Measurements from ENCODE around the gene BICDL2. TPM values are rescaled to one million over a fixed set of nuclear protein-coding genes. Genes with fewer than 3 reads are reported as not detected.

BICDL2 gene
- total RNA-seq, 1 experiment from 2014 or later = 0.36 TPM

DNA sequence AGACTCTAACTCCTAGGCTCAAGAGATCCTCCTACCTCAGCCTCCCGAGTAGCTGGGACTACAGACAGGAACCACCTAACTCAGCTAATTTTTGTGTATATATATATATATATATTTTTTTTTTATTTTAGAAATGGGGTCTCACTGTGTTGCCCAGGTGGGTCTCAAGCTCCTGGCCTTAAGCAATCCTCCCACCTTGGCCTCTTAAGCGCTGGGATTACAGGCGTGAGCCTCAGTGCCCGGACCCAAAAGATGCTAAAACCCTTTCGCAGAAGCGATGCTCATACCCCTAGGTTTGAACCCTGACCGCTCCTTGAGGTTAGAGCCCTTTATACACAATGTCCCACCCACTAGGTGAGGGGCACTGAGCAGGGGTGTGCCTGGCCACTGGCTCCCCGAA, 26.2 kb downstream of the BICDL2 start:
- no peak for DNase-seq (ENCODE audit: low read depth)

DNA sequence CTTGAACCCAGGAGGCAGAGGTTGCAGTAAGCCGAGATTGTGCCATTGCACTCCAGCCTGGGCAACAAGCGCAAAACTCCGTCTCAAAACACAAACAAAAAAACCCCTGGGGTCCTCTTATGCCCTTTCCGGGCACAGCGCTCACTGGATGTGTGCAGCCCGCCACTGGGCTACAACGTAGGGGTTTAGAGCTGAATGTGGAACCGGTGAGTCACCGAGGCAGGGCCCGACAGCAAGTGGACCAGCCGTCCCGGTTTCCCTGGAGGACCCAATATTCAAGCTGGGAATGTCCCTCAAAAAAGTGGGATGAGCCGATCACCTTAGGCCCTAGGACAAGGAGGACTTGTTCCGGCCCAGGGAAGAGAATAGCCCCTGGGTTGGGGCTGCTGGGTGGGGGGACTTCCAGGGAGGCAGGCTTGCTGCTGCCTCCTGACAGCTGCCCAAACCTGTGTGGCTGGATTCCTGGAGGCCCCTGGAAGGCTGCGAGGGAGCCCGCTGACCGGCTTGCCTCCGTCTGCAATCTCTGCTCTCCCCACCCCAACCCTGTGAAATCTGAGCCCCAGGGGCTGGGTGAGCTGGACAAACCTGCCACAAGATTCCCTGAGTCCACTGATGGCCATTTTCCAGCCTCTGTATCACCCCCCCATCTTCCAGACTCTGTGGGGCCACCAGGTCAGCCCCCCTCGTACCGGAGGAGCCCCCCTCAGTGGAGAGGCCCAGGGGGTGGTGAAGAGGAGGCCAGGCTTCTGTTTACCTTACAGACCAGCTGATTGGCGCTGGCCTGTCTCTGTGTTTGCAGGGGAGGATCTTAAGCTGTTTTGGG, 27.0 kb downstream of the BICDL2 start:
- DNase-seq (ENCODE audit: low read depth) = no peak

DNA sequence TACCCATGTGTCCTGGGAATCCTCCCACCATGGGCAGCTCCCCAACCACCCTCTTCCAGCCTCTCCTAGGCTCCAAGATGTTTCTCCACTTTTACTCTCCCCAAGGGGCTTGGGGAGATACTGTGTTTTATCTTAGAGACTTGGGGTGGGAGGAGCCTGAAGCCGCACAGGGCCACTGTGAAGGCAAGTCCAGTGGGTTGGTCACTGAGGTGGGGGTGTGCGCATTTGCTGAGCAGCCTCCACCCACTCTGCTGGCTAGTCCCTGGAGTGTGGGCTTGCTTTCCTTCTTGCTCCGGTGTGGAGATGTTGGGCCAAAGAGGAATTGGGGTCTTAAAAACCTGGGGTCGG, 28.1 kb downstream of the BICDL2 start:
- no peak for DNase-seq (ENCODE audit: low read depth)

DNA sequence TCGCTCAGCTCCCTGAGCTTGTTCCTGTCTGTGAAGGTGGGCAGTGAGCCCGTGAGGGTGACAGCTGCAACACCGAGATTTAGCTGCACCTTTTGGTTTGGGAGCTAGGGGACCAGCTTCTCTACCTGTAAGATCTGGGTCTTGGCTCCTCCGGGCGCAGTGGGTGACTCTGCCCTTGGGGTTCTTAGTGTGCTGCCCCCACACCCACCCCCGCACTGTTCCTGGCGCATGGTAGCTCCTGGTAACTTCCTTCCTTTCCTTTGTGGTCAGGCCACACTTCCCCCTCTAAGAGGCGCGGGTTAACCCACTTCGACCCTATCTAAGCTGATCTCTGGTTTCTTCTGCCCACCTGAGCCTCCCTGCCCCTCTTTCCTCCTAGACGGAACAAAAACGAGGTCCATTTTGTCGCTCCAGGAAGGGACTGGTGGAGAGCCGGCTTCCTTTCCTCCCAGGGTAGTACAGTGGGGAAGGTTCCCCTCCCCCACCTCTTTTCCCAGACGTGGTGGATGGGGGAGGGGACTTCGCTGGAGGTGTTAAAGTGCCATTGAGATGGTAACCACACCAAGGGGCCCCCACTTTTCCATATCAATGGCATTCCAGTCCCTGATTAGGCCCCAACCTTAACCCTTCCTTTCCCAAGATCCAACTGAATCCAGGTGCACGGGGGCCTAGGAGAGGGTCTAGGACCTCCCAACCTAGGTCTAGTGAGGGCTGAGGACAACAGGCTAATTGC, 28.6 kb downstream of the BICDL2 start:
- no peak for DNase-seq (ENCODE audit: low read depth)

DNA sequence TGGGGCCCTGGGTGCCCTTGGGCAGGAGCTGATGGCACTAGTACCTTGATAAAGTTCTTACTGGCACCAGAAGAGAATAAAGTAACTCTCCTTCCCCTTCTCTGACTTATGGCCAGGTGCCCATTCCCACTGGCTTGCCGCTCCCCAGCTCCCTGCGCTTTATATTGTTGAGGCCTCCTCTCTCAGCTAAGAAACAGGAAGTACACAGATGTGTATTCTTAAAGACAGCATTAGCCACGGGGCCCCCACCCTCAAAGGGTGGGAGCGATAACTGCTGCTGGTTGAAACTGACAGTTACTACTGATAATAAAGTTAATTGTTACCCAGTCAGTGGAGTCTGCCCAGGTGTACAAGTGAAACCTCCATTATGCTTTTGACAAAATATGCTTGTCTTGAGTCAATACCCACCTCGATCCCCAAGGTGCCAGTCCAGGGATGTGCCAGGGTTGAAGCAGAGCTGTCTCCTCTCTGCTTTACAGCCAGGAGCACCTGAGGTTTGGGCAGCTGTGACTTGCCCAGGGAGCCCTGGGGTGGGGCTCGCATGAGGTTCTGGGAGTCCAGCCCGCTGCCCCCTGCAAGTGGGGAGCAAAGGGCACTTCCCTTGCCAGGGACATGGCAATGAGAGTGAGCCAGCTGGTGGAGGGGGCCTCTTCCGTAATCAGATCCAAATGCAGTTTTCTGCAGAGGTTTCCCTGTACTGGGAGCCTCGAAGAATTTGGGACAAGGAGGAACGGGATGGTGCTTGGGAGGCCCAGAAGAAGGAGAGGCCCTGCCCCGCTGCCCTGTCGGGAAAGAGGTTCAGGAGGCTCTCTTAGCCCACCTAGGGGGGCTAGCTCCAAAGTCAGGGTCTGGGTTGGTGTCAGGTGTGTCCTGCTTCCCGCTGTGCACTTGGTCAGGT, 29.4 kb downstream of the BICDL2 start:
- DNase-seq (ENCODE audit: low read depth) = no peak

DNA sequence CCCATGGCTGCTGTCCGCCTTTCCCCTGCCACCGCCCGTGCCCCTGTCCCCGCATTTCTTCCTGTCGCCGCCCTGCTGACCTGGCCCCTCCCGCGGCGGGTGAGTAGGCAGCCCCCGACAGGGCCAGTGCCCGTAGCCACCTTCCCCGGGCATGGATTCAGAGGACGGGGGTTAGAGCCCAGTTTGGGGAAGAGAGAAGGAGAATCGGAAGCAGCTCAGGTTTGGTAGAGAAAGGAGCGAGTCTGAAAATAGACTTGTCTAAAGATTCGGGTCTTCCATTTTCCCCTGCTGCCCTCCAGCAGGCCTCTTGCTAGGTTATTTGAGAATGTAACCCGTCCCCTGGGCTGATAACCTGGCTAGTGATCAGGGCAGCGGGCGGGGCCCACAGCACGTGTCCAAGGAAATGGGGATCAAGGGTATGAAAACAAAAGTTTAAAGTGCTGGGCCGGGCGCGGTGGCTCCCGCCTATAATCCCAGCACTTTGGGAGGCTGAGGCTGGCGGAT, 31.9 kb downstream of the BICDL2 start:
- DNase-seq (ENCODE audit: low read depth) = no peak

DNA sequence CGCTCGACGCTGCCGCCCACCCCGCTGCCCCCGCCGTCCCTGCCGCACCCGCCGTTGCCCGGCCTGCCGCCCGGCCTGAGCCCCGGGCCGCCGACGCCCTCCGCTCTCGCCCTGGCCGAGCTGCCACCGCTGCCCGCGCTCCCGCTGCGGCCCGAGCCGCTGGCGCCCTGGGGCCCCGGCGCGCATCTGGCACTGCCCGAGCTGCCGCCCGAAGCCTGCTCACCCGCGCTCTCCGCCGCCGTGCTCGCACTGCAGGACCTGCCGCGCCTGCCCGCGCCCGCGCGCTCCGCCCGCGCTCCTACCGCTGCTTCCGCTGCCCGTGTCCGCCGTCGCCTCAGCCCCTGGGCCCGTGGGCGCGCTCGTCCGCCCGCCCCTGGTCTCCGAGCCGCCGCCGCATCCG, 32.4 kb downstream of the BICDL2 start:
- no peak for DNase-seq (ENCODE audit: low read depth)

DNA sequence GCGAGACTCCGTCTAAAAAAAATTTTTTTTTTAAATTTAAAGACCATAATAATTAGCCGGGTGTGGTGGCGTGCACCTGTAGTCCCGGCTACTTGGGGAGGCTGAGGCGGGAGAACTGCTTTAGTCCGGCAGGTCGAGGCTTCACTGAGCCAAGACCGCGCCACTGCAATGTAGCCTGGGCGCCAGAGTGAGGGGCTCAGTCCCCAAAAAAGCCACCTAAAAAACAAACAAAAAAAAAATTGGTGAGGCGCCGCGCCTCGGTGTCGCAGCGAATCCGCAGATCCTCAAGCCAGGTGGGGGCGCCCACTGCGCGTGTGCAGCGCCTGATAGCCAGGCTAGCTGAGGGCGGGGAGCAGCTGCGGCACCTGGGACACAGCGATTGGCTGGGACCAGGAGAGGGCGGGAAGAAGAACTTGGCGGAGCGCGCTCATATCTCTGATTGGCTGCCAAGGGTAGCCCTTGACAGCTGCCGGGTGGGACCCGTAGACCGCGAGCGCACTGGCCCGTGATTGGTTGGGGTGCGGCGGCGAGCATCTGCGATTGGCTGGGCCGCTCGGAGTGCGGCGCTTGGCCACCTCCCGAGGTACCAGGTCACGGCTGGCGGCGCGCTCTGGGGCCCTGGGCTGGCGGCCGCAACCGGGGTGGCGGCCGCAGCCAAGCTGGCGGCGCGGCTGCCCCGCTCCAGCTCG, 33.0 kb downstream of the BICDL2 start:
- DNase-seq (ENCODE audit: low read depth) = peak; percentile 97

DNA sequence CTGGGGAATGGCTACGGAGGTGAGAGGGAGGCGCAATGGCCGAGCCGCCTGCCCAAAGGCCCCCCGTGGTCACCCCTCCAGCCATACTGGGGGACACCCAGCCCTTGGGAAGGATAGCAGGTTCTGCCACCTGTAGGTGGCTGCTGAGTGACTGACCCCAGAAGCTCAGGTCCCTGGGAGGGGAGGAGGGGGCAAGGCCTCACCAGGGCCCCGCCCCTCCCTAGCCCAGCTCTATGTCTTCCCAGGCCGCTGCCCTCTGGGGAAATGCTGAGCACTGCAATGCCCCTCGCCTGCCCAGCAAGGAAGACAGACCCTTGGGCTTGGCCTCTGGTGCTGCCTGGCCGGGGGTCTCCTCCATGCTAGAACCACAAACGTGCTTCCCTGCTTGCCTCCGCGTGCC, 35.4 kb downstream of the BICDL2 start:
- no peak for DNase-seq (ENCODE audit: low read depth)

DNA sequence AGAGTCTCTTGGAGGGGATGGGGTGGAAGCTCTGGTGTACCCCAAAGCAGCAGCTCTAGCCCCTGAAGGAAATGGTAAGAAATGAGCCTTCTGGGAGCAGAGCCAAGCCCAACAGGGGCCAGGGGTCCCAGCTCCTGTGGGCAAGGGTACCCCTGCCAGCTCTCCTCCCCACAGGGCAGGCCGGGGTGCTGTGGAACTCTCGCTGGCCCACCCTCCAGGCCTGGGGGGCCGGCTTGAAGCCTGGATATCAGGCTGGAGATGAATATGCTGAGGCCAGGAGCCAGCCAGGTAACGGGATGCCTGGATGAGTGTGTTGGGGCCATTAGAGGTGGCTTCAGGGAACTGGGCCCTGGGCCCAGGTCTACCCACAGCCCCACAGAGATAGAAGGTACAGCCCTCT, 36.2 kb downstream of the BICDL2 start:
- no peak for DNase-seq (ENCODE audit: low read depth)

DNA sequence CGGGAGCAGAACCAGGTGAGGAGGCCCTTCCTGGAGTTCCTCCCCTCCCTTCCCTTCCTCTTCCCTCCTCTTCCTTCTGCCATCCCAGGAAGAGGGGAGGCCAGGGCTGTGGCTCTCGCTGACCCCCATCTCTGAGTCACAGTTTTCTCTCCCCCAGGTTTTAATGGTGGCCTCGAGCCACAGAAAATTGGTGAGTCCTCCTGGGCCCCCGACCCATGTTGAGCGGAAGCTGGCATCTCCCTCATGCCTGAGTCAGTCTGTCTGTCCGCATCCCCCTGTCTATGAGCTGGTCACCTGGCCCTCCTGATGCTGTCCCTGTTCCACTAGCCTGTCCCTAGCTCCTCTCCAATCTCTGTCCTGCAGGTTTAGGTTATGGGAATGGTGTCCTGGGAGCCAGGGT, 36.8 kb downstream of the BICDL2 start:
- no peak for DNase-seq (ENCODE audit: low read depth)

DNA sequence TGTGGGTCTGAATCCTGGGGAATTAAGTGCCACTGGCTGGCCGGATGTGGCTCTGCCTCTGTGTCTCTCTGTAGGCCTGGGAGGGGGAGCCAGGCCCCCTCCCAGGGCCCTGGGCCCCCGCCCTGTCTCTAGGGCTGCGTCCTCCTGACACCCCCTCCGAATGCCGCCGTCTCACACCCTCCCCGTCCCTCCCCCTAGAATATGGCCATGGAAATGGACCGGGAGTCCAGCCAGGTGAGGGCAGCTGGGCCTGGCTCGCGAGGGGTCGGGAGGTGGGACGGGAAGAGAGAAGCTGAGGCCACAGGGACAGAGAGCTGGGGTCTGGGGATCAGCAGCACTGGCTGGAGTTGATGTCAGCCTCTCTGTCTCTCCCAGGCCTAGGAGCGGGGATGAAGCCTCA, 40.4 kb downstream of the BICDL2 start:
- DNase-seq (ENCODE audit: low read depth) = no peak

DNA sequence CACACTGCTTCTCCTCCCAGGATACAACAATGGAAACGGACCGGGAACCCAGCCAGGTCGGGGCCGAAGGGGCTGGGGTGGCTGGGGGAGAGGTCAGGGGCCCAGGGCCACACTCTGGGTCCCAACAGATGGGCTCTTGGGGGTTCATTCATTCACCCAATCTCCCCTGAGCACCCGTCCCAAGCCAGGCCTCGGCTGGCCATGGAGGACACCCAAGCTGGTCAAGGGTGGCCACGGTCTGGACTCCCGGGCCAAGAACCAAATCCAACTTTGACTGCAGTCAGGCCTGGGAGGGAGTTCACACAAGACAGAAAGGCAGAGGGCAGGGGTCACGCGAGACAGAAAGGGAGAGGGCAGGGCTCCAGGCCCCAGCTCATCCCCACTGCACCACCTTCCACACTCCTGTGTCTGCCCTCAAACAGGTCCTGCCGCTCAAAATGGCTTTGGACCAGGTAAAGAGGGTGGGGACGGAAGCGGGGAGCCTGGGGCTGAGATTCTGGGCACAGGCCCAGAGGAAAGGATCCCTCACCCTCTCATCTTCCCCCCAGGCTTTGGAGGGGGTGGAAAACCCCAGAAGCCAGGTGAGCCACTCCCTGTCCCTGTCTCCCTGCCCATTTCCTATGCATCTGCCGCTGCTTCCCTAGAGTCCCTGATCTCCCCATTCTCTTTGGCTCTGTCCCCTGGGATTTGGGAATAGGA, 44.2 kb downstream of the BICDL2 start:
- no peak for DNase-seq (ENCODE audit: low read depth)

DNA sequence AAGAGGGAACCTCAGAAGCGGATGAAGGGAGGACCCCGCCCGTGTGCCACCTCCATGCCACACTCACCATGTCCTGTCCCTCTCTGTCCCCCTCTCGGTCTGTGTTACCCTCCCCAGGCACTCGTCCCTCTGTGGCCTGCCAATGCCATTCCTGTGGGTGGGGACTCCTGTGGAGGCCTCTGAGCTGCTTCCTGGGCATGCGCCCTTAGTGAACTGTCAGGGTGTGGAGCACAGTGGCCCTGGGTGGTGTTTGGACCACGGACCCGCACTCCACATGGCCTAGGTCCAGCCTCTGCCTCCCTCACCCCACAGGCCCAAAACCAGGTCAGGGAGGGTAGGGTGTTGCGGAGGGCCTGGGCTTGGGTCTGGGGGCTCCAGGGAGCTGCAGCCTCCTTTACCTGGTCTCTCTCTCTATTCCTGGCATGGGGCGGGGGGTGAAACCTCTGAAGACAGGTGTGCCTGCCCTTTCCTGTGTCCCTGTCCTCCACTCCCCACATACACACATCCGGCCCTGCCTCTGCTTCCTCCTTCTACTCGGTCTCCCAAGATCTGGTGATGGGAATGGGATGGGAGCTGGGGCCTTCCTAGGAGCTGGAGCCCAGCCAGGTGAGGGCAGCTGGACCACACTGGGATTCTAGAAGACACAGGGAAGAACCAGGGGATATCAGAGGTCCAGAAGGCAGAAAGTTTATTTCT, 45.0 kb downstream of the BICDL2 start:
- no peak for DNase-seq (ENCODE audit: low read depth)

DNA sequence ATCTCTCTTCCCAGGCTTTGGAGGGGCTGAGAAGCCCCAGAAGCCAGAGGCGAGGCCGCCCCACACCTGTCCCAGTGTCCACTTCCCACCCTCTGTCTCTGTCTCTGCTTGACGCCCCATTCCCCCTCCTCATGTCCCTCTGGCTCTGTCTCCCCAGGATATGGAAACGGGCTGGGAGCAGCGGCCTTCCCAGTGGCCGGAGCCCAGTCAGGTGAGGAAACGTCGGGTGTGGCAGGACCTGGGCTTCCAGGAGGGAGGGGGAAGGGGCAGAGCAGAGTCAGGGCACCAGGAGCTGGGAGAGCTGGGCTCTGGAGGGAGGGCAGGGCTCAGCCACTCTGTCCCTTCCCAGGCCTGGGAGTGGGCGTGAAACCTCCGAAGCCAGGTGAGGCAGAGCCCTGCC, 45.9 kb downstream of the BICDL2 start:
- DNase-seq (ENCODE audit: low read depth) = no peak

DNA sequence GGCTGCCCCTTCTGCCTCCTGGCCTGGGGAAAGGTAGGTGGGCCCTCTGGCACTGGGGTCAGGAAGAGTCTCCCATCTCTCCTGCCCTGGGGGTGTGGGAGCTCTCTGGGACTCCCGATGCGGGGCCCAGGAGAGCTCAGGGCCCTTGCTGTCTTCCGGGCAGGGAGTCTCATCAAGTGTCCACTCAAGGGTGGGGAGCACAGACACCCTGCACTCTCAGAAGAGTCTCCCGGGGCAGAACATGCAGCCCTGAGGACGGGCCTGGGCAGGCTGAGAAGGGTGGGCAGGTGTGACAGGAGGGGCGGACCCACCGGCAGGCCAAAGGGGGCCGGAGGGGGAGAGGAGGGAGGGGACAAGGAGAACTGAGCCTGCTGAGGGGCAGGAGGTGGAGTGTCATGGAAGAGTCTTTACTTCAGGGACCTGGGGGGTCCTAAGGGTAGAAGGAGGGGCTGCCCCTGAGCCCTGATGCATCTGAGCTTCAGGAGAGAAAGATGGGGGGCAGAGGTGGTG, 48.1 kb downstream of the BICDL2 start:
- no peak for DNase-seq (ENCODE audit: low read depth)

DNA sequence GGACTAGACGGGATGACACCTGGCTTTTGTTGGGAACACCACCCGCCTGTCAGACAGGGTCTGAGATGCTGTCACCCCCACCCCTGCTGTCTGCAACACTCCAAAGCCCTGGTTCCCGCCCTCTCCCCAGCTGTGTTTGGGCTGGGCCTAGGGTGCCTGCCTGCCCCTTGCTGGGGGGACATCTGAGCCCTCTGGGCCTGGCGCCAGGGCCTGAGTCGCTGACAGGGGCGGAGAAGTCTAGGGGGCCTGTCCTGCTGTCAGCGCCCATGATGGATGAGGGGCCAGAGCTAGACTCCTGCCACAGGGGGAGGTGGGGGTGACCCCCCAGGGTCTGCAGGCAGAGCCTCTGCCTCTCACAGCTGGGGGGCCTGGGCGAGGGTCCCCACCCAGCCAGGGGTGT, 48.9 kb downstream of the BICDL2 start:
- no peak for DNase-seq (ENCODE audit: low read depth)

DNA sequence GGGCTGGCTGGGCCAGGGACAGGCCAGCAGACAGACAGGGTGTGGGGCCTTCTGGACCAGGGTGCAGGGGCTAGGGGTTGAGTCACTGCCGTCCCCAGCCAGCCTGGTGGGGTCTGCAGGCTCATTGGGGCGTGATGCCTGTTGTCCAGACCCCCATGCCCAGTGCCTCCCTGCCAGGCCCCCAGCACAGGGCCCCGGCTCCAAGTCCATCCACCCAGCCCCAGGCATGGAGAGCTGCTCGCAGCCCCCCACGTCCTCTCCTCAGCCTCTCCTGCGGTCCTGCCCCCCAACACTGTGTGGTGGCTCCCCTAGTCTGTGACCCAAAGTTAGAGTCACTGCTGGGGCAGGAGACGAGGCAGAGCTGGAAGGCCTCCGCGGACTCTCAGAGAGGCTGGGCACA, 49.5 kb downstream of the BICDL2 start:
- DNase-seq (ENCODE audit: low read depth) = no peak

DNA sequence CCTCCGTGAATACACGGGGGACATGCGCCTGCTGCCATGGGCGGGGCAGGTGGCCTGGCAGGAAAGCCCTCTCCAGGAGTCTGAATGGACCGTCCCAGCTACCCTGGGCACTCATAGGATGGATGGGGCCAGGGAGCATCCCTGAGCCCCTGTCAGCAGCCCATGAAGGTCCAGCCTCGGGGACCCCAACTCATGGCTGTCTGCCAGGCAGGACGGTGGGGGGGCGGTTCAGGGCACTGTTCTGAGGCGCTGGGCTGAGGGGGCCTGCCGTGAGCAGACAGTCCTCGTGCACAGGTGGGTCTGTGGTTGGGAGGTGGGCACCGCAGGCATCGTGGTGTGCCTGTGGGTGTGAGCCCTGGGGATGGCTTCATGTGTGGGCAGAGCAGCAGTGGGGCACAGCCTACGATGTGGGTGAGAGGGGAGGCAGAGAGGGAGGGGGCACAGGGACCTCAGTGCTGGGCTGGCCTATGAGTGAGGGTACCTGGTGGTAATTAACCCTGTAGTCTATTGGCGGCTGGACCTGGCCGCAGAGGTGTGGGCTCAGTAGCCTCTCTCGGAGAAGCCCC, 50.0 kb downstream of the BICDL2 start:
- no peak for DNase-seq (ENCODE audit: low read depth)

DNA sequence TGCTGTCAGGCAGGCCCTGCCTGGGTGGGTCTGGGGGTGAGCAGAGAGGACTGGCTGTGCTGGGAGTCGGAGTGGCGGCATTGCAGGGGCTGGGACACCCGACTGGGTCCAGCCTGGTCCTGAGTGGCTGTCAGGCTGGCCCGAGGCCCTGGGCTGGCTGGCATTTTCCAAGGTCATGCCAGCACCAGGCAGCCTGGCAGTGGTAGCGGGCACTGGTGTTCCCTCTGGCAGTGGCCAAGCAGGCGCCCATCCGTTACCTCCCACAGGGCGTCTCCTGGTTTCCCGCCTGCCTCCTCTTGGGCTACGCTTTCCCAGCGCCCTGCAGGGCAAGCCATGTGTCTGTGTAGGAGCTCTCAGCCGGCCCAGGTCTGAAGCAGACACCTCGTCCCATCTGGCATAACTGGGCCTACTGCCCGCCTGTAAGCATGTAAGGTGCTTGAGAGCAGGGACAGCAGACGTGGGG, 50.8 kb downstream of the BICDL2 start:
- DNase-seq (ENCODE audit: low read depth) = no peak
